ENCODE measurements around the gene POLR2E.

Gene POLR2E

DNA sequence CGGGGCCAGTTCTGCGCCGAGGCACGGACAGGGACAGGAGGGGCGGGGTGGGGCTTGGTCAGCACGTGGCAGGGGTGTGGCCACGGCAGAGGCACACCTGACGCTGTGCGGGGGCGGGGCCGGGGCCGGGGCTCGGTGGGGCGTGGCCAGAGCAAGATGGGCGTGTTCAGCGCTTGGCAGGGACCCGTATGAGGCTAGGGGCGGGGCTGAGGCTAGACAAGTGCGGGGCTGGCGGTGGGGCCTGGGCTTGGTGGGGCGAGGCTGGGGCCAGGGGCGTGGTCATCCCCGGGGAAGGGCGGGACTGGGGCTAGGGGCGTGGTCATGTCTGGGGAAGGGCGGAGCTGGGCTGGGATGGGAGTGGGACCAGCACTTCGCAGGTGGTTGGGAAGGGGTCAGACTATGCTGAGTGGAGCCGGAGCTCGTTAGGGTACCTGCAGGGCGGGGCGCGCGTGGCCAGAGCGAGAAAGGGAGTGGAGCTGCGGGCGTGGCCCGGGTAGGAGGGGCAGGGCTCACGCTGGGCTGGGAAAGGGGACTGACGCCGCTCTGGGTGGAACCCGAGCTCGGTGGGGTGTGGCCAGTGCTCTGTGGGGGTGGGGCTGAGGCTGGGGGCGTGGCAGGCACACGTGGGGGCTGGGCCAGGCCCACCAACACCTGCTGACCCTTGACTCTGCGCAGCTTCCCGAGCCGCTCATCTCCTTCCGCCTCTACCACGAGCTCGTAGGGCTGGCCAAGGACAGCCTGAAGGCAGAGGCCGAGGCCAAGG, 12.8 kb downstream of the POLR2E start:
- no peak for FAIRE-seq
- no peak for DNase-seq (ENCODE audit: insufficient read length, low spot score)

DNA sequence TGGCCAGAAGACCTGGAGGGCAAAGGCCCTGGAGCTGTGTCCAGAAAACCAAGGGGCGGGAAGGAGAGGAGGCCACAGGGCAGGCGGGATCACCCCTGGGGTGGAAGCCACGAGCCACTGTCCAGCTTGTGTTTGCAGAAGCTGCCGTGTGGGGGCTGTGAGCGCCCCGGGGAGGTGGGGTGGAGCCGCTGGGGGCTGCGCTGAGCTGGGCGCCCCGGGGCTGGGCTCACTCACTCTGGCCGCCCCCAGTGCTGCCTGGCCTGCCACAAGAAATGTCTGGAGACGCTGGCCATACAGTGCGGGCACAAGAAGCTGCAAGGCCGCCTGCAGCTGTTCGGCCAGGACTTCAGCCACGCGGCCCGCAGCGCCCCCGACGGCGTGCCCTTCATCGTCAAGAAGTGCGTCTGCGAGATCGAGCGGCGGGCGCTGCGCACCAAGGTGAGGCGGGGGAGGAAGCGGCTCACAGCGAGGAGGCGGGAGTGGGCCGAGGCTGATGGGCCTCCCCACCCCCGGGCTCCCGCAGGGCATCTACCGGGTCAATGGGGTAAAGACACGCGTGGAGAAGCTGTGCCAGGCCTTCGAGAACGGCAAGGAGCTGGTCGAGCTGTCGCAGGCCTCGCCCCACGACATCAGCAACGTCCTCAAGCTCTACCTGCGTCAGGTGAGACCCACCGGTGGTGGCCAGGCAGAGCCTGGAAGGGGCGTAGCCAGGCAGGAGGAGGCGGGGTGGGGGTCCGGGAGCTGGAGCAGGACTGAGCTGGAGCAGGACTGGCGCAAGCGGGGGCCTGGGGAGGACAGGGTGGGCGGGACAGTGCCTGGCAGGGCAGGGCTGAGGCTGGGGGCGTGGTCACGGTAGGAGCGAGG, 13.6 kb downstream of the POLR2E start:
- no peak for DNase-seq (ENCODE audit: insufficient read length, low spot score)
- FAIRE-seq, result no peak

DNA sequence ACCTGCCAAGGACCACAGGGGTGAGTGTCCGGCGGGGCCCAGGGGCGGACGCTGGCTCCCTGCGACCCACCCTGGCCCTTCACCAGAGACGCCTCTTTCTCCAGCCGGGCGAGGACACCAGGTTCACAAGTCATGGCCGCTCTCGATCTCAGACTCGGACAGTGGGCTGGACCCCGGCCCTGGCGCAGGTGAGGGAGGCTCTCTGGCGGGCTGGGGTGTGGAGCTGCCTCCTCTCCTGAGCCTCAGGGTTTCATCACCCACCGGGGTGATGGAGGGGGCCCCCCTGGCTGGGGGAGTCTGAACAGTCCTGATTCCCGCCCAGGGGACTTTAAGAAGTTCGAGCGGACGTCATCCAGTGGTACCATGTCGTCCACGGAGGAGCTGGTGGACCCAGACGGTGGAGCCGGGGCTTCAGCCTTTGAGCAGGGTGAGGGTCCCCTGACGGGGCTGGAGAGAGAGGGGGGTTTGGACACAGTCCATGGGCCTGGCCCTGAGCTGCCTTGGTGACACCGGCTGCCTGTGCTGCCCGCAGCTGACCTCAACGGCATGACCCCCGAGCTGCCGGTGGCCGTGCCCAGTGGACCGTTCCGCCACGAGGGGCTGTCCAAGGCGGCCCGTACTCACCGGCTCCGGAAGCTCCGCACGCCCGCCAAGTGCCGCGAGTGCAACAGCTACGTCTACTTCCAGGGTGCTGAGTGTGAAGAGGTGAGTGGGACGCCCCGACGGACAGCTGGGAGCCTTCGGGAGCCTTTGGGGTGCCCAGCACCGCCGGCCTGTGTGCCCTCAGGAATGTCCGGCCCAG, 14.6 kb downstream of the POLR2E start:
- FAIRE-seq, result no peak

DNA sequence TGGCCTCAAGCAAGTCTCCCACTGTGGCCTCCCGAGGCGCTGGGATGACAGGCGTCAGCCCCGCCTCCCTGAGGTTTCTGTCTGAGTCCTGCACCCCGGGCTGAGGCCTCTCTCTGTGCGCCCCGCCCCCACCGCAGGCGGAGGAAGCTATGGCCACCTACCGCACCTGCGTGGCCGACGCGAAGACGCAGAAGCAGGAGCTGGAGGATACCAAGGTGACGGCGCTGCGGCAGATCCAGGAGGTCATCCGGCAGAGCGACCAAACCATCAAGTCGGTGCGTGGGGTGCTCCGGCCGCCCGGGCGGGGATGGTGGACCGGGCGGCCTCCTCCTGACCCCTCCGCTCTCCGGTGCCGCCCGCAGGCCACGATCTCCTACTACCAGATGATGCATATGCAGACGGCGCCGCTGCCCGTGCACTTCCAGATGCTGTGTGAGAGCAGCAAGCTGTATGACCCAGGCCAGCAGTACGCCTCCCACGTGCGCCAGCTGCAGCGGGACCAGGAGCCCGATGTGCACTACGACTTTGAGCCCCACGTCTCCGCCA, 15.5 kb downstream of the POLR2E start:
- DNase-seq (ENCODE audit: insufficient read length, low spot score) (no peak), FAIRE-seq (no peak)

More for the DNA sequence above, 14.6 kb downstream of the POLR2E start:
- DNase-seq (ENCODE audit: insufficient read length, low spot score), result no peak

DNA sequence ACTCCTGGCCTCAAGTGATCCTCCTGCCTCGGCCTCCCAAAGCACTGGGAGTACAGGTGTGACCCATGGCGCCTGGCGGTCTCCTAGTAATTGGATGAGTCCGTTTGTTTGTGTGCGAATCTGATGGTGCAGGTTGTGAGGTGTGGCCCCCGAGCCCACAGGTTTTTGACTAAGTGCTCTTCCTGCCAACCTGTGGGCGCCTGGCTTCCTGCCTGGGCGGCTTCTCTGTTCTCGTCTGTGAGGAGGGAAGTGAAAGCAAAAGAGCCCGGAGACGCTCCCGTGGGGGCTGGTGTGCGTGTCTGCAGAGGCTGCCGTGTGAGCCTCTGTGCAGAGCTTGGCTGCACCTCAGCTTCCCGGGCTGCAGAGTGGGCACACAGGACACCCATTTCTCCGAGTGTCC, 18.2 kb downstream of the POLR2E start:
- FAIRE-seq, result no peak
- no peak for DNase-seq (ENCODE audit: insufficient read length, low spot score)

DNA sequence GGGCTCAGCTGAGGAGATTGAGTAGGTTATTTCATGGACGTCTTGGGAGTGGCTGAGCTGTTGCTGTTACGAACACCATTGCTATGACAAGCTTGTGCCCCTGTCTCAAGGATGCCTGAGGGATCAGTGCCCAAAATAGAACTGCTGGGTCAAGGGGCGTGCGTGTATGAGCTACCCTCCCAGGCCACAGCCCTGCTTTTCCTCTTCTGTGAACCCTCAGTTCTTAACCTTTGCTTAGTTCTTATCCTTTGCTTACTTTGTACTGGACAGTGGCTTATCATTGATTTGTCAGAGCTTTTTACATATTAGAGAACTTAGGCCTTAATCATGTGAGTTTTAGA, 19.2 kb downstream of the POLR2E start:
- no peak for FAIRE-seq
- no peak for DNase-seq (ENCODE audit: insufficient read length, low spot score)

DNA sequence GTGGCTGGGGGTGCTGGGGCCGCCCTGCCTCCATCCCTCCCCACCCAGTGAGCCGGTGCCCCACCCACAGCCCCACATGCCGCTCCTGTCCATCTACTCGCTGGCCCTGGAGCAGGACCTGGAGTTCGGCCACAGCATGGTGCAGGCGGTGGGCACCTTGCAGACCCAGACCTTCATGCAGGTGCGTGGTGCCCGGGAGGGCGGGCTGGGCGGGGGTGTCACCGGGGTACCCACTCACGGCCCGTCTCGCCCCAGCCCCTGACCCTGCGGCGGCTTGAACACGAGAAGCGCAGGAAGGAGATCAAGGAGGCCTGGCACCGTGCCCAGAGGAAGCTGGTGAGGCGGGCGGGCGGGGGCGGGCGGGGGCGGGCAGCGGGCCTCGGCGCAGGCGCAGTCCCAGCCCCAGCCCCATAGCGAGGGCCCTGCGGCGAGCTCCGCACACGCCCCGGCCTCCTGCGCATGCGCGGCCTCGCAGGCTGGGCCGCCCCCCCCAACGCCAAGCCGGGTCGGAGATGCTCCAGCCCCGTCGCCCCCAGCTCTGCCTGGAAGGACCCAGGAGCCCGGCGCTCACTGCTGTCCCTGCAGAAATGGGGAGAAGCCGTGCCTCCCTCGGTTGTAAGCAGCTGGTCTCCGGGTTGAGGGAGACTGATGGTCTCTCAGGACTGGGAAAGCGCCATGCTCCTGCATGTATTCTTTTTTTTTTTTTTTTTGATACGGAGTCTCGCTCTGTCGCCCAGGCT, 20.5 kb downstream of the POLR2E start:
- FAIRE-seq (no peak), DNase-seq (ENCODE audit: insufficient read length, low spot score) (no peak)

DNA sequence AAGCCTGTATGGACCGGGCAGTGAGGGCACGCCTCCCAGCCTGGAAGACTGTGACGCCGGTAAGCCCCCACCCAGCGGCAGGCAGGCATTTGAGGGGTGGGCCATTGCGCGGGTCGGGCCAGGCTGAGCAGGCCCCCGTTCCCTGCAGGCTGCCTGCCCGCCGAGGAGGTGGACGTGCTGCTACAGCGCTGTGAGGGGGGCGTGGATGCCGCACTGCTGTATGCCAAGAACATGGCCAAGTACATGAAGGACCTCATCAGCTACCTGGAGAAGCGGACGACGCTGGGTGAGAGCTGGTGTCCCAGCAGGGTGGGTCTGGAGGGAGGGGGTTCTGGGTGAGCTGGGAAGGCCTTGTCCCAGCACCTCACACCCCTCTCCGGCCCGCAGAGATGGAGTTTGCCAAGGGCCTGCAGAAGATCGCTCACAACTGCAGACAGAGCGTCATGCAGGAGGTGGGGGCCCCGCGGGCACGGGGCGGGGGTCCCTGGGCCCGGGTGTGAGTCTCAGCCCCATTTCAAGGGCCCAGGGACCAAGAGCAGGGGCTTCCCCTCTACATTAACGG, 21.1 kb downstream of the POLR2E start:
- DNase-seq (ENCODE audit: insufficient read length, low spot score) (no peak), FAIRE-seq (no peak)

DNA sequence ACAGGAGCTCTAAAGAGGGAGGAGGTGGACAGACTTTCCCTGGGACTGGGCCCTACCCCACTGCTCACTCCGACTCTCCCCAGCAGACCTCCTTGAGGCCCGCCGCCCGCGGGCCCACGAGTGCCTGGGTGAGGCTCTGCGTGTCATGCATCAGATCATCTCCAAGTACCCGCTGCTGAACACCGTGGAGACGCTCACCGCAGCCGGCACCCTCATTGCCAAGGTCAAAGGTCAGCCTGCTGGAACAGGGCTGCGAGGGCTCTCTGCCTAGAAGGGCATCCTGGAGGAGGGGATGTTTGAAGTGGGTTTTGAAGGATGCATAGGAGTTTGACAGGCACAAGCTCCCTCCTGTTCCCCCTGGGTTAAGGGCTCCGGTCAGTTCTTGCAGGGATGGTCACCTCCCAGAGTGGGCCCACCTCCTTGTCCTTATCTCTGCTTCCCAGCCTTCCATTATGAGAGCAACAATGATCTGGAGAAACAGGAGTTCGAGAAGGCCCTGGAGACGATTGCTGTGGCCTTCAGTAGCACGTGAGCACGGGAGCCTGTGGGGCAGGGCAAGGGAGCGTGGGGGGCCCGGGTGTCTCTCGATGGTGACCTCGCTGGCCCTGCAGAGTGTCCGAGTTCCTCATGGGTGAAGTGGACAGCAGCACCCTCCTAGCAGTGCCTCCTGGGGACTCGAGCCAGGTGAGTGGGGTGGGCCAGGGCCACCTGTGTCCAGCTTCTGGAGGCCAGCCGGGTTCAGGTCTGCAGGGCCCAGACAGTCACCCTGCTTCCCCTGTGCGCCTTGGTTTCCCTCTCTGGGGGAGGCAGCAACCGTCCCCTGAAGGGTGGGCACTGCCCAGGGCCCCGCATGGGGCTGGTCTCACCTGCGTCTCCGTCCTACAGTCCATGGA, 21.9 kb downstream of the POLR2E start:
- FAIRE-seq, result no peak
- no peak for DNase-seq (ENCODE audit: insufficient read length, low spot score)

DNA sequence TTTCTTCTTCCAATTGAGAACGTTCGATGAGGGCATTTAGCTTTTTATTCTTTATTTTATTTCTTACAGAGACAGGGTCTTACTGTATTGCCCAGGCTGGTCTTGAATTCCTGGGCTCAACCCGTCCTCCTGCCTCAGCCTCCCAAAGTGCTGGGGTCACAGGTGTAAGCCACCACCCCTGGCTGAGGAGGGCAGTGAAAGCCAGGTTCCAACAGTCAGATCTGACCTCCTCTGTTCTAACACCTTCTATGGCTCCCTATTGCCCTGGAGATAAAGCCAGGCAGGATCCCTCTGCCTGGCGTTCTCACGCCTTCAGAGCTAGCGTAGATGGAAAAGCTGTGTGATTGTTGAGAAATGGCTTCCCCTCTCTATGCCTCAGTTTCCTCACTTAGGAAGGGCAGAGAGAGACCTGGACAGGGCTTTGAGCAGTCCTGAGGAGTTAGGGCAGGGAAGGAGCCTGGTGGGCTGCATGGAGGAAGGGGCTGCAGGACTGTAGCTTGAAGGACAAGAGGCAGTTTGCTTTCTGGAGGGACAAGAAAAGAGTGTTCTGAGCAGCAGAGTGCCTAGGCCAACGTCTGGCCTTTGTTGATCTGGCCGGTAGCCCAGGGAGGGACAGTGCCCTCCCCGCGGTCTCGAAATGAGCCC, 22.7 kb downstream of the POLR2E start:
- no peak for DNase-seq (ENCODE audit: insufficient read length, low spot score)
- no peak for FAIRE-seq

DNA sequence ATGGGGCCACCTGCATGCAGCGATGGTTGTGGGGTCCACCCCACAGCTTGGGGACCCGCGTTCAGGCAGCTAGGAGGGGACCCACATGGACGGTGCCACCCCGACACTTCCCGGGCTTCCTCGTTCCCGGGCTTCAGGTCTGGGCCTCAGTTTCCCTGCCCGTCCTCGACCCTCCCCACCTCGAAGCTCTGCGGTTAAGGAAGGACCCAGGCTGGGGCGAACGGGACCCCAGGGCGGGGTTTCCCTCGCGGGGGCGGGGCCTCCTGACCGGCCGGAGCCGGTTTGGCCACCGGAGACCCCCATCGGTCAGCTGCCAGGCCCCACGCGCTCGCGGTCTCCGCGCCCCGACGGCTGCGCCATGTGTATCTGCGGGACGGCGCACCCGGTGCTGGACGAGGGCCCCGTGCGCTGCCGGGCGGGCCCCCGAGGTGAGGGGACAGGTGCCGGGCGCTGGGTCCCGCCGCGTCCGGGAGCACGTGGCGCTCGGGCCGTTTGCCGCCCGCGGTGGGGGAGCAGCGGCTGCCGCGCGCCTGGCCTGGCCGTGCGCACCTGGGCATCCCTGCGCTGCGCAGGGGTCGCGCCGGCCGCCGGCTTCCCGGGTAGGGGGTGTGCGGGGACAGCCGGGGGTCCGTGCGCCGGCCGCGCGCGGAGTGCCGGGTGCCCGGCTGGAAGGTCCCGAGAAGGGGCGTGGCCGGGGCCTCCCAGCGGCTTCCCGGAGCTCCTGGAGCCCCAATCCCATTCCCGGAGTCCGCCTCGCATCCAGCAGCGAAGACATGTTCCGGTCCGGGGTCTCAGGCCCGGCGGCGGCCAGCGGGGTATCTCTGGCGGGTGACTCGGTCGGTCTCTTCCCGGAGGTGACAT, 24.0 kb downstream of the POLR2E start:
- no peak for FAIRE-seq

DNA sequence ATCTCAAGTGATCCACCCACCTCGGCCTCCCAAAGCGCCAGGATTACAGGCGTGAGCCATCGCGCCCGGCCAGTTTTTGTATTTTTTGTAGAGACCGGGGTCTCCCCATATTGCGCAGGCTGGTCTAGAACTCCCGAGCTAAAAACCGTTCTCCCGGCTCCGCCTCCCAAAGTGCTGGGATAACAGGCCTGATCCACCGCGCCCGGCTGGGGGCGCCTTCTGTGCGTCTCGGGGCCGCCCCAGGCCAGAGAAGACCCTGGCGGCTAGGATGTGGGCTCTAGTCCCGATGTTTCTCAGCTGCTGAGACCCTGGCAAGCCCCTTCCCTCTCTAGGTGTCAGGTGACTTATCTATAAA, 24.6 kb downstream of the POLR2E start:
- no peak for FAIRE-seq

More for the DNA sequence above, 24.0 kb downstream of the POLR2E start:
- DNase-seq (ENCODE audit: insufficient read length, low spot score), result no peak

DNA sequence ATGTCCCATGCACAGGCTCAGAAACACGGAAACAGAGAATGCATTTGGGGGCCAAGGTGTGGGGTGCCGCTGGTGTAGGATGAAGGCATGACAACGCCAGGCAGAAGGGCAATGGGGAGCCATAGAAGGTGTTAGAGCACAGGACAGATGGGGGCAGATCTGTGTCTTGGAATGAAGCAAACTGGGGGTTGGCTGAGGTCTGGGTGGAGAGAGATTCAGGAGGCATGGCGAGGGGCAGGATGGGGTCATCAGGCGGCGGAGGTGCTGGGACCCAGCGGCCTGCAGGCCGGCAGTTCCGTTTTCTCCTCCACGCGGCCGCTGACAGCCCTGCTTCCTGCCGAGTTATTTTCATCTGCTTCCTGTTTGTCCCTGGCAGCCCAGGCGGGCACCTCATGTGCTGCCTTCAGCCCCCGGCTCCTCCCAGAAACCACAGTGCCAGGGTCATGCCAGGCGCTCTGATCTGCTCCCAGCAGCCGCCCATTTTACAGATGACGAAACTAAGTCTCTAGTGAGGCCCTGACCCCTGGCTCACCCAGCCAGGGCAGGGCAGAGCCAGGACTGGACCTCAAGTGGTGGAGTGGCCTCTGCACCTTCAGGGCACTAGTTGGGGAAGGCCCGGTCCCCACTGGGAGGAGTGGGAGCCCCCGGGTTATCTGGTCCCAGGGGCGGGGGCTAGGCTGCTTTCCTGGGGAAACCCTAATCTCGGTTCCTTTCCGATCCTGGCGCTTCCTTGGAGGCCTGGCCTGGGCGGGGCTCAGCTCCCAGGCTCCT, 26.0 kb downstream of the POLR2E start:
- no peak for DNase-seq (ENCODE audit: insufficient read length, low spot score)

More for the DNA sequence above, 24.6 kb downstream of the POLR2E start:
- no peak for DNase-seq (ENCODE audit: insufficient read length, low spot score)

DNA sequence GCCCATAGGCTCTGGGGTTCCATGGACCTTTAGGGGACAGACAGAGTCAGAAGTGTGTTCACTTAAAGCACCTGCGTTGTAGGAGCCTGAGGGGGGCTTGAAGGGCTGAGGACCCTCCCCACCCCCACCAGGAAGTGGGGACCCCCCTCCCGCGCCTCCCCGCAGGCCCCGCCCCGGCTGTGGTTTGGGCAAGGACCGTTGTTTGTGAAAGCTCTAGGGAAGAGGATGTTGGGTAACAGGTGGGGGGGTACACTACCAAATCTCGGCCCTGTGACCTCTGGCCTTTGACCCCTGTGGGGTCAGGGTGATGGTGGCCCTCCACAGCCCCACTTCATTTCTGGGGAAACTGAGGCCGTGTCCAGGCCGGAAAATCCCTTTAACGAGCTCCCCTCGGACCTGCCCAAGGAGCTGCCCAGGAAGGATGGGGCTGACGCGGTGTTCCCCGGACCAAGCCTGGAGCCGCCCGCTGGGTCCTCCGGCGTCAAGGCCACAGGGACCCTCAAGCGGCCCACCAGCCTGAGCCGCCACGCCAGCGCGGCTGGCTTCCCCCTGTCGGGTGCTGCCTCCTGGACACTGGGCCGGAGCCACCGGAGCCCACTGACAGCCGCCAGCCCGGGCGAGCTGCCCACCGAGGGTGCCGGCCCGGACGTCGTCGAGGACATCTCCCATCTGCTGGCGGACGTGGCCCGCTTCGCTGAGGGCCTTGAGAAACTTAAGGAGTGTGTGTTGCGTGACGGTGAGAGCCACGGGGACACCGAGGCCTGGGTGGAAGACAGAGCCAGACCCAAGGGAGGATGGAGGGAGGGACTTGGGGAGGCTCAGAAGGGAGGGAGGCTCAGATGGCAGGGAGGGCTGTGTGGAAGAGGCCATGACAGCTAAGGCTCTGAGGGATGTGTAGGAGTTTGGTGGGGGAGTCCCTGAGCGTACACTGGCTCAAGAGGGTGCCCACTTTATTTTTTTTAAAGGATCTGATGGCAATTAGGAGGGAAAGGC, 26.9 kb downstream of the POLR2E start:
- FAIRE-seq (no peak), DNase-seq (ENCODE audit: insufficient read length, low spot score) (no peak)

More for the DNA sequence above, 26.0 kb downstream of the POLR2E start:
- FAIRE-seq, result no peak

DNA sequence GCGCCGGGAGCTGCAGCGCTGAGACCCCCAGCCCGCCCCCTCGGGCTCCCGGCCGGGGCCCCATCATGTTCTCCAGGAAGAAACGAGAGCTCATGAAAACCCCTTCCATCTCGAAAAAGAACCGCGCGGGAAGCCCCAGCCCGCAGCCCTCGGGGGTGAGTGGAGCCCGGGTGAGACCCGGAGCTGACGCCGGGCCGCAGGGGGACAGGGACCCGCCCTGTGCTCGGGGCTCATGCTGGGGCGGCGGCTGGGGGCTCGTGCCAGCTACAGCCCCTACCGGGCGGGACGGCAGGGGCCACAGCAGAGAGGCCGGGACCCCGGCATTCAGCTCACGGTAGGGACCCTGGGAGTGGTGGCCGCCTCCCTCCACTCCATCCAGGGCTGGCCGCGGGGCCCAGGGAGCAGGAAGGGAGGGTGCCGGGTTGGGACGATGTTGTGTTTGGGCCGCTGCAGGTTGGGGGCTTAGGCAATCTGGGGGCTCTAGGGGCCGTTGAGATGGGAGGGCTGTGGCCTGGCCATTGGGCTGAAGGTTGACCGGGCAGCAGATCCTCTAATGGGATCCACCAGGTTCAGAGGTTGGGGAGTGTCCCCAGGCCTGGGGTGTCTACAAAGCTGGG, 27.7 kb downstream of the POLR2E start:
- FAIRE-seq, result no peak
- DNase-seq (ENCODE audit: insufficient read length, low spot score), result no peak

All from HTR-8/SVneo (cell line).